Uterus (tissue), 2 donors: ENCODE measurements around the gene ITSN2.

Experiments
- POLR2A ChIP-seq, 2 donors: fragments of 450-650 bp; IDR thresholded peaks; one replicate each; pipeline ENCODE4 v1.6.1; 2016; ENCODE audit warnings: antibody characterized with exemption in 2 of 2, mild to moderate bottlenecking in 1 of 2, moderate library complexity in 1 of 2
- TF ChIP-seq, protein P1 (sequence below), 4 experiments: fragments of 200-600 bp in 2 of 4; fragments of 450-650 bp in 2 of 4; sonication (generic) in 2 of 4; IDR thresholded peaks; one replicate each; pipeline ENCODE4 v1.5.1; 2016 to 2019; ENCODE audit warnings: antibody characterized with exemption in 4 of 4, mild to moderate bottlenecking in 2 of 4, moderate library complexity in 1 of 4

GRCh38 chr2:24206242-24206641 lies 154.1 kb downstream of the ITSN2 start:
- TF ChIP-seq POLR2A (IDR thresholded peaks at IDR 0.05) = no peak
- TF ChIP-seq, protein P1, sequence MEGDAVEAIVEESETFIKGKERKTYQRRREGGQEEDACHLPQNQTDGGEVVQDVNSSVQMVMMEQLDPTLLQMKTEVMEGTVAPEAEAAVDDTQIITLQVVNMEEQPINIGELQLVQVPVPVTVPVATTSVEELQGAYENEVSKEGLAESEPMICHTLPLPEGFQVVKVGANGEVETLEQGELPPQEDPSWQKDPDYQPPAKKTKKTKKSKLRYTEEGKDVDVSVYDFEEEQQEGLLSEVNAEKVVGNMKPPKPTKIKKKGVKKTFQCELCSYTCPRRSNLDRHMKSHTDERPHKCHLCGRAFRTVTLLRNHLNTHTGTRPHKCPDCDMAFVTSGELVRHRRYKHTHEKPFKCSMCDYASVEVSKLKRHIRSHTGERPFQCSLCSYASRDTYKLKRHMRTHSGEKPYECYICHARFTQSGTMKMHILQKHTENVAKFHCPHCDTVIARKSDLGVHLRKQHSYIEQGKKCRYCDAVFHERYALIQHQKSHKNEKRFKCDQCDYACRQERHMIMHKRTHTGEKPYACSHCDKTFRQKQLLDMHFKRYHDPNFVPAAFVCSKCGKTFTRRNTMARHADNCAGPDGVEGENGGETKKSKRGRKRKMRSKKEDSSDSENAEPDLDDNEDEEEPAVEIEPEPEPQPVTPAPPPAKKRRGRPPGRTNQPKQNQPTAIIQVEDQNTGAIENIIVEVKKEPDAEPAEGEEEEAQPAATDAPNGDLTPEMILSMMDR (IDR thresholded peaks at IDR 0.05) = no peak
